GM18505 (cell line): ENCODE results near the gene SLC1A7.

ENCODE experiments used
- ATAC-seq: cut with Tn5 transposase; IDR thresholded peaks from one replicate; pipeline ENCODE4 v1.9.1; 2021; ENCODE audit not compliant: unreplicated experiment
- POLR2A ChIP-seq: IDR thresholded peaks from 4 replicates; pipeline ENCODE4 v1.6.1; 2011; ENCODE audit warnings: borderline replicate concordance; ENCODE audit not compliant: insufficient read depth, insufficient read length; ENCODE audit errors: extremely low read depth

The SLC1A7 gene

DNA sequence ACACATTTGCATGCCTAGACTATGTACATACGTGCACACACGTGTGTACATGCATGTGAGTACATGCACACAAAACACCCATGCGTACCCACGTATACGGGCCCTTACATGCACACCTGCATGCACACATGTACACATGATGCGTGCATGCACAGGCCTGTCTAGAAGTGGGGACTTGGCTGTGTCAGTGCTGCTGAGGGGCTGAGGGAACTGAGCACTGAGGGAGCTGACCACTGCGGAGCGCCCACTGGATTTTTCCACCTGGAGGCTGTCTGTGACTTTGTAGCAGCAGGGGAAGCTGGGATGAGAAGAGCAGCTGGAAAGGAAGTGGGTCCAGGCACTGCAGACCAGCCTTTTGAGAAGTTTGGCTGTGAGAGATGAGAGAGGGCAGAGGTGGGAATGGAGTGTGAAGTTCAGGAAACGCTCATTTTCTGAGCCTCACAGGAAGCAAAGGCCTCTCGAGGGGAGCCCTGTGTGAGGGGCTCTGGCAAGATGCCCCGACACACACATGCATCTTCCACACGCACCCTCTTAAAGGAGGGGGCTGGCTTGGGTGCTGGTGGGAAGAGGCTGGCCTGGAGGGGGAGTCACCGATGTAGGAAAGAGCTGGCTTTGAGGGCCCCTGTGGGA lies 59.5 kb downstream of the SLC1A7 start:
- no peak for ATAC-seq
- TF ChIP-seq POLR2A = no peak

DNA sequence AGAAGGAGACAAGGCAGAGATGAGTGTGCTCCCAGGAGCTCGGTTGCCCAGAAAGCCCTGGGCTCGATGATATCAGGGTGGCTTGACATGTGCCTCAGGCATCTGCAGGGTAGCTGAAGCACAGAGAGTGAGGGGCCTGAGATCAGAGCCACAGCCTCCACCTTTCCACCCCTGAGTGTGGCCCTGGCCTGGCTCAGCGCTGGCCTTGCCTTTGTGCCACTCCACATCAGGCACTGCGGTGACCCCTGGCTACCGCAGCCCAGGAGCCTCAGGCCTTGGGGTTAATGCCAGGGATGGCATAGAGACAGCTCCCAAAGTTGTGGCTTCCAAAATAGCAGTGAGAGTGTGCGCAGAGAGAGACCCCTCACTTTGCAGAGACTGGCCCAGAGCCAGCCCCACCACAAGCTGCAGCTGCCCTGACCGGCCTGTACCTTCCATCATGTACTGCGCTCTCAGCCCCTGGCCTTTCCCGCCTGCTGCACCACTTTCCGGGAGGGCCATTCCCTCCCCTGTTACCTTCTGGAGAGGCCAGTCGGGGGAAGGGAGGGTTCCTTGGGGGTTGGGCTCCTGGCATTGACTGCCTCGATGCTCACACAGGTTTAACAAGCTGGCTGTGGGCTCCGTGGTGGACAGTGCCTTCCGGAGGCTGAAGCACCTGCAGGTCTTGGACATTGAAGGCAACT lies 60.9 kb downstream of the SLC1A7 start:
- no peak for ATAC-seq
- TF ChIP-seq POLR2A = no peak

DNA sequence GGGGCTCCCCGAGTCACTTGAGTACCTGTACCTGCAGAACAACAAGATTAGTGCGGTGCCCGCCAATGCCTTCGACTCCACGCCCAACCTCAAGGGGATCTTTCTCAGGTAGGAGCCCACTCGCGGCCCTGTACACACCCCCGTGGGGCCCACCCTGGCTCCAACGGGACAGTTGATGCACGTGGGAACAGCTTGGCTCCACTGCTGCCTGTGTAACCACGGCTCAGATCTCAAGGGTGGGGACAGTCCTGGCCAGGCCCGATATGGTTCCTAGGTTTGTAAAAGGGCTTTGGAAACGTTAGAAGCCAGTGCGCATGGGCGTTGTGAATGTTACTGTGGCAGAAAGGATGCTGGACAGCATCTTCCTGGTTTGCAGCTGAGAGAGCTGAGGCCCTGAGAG lies 61.7 kb downstream of the SLC1A7 start:
- no peak for TF ChIP-seq POLR2A
- no peak for ATAC-seq

DNA sequence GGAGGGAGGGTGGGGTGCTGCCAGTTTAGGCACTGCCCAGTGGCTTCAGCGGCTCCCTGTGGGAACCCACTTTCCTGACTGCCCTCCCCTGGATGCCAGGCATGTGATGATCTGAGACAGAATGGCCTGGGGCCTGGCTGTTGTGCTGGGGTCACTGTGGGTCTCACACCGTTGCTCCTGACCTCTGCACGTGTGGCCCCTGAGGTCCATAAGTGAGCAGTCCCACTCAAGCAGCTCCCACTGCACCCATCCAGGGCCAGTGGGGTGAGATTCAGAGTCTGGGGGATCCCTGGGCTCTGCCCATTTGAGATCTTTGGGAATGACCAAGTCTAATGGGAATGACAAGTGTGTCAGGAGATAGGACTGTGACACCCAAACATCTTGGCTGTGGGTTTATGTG lies 62.4 kb downstream of the SLC1A7 start:
- no peak for TF ChIP-seq POLR2A
- no peak for ATAC-seq

DNA sequence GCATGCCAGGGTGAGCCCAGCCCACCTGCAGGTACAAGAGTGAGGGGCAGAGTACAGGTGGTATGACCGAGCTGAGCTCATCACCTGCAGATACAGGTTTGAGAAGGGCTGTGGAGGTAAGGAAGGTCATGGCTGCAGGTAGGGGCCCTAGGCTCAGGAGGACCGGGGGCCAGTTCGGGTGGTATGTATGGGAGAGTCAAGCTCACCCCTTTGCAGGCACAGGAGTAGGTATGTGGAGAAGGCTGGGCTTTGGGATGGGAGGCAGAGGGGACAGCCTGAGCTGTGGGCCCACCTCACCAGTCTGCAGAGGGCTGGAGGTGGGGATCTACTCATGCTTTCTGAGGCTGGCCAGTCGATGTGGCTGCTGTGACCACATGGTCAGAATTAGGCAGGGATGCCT lies 63.2 kb downstream of the SLC1A7 start:
- TF ChIP-seq POLR2A = no peak
- no peak for ATAC-seq

DNA sequence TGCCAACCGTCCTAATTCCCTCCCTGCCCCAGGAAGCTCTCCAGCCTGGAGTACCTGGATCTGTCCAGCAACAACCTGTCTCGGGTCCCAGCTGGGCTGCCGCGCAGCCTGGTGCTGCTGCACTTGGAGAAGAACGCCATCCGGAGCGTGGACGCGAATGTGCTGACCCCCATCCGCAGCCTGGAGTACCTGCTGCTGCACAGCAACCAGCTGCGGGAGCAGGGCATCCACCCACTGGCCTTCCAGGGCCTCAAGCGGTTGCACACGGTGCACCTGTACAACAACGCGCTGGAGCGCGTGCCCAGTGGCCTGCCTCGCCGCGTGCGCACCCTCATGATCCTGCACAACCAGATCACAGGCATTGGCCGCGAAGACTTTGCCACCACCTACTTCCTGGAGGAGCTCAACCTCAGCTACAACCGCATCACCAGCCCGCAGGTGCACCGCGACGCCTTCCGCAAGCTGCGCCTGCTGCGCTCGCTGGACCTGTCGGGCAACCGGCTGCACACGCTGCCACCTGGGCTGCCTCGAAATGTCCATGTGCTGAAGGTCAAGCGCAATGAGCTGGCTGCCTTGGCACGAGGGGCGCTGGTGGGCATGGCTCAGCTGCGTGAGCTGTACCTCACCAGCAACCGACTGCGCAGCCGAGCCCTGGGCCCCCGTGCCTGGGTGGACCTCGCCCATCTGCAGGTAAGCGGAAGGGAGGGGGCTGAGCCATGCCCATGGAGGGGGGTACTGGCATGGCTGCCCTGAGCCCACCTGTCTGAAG lies 63.9 kb downstream of the SLC1A7 start:
- ATAC-seq = no peak
- no peak for TF ChIP-seq POLR2A

DNA sequence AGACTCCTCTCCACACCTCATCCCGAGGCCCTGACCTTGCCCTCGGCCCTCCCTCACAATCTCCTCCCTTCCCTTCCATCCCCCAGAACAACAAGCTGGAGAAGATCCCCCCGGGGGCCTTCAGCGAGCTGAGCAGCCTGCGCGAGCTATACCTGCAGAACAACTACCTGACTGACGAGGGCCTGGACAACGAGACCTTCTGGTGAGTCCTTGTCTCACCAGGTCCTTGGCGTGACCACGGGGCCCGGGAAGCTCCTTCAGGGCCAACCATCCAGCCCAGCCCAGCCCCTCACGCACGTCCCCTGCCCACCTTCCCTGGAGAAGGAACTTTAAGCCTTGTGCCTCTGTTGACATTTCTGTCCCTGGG lies 64.9 kb downstream of the SLC1A7 start:
- no peak for TF ChIP-seq POLR2A
- no peak for ATAC-seq

DNA sequence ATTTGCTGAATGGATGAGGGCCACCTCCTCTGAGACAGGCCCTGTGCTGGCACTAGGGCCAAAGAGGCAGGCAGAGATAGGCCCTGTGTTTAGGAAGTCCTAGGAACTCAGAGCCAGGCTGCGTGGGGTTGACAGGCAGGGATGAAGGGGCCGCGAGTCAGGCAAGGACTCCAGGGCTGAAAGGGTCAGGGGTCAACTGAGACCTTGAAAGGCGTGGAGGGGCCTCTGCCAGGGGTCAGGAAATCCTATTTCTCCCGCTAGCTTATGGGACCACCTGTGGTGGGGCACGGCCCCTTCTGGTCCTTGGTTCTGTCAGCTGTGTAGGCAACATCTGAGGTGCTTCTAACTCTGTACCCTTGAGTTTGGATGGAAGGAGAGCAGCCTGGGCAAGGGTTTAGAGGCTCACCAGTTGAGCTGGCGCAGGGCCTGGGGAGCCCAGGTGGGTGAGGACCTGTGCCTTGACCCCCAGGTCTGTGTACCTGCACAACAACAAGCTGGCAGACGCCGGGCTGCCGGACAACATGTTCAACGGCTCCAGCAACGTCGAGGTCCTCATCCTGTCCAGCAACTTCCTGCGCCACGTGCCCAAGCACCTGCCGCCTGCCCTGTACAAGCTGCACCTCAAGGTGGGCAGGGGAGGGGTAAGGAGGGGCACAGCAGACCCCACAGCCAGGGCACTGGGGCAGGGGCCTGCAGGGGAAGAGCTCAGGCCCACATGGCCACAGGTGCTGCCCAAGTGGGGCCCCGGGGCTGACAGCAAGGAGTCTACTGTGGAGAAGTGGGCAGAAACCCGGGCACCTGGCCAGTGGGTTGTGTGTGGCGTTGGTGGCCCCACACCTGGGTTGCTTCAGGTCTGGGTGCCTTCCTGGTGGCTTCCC lies 65.5 kb downstream of the SLC1A7 start:
- no peak for TF ChIP-seq POLR2A

DNA sequence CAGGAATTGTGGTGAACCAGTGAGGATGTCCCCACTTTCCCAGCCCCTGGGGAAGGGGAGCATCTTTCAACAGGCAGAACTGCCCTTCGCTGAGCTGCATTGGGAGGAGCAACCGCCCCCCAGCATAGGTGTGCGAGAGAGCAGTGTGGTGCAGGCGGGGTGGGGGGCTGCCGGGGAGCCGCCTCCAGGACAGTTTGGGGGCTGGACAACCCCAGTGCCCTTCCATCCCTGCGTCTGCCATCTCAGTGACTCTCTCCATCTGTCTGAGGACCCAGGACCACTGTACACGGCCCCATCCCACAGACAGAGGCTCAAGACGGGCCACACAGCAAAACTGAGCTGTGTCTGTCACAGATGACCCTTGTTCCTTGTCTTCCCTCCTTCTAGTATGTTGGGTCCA lies 66.3 kb downstream of the SLC1A7 start:
- TF ChIP-seq POLR2A = no peak
- no peak for ATAC-seq

More for the DNA sequence above, 65.5 kb downstream of the SLC1A7 start:
- ATAC-seq = no peak

DNA sequence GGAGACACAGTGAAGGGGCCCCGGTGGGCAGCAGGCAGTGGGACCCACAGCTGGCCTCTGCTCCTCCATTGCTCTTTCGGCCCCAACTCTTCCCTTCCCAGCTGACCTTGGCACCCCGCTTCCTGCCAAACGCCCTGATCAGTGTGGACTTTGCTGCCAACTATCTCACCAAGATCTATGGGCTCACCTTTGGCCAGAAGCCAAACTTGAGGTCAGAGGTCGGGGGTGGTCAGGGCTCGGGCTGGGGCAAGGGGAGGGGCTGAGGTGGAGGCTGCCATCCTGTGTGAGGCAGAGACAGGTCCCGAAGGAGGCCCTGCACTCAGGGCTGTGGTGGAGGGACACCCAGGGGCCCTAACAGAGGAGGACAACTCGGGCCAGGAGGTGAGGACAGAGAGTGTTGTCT lies 66.7 kb downstream of the SLC1A7 start:
- no peak for ATAC-seq
- TF ChIP-seq POLR2A = no peak

DNA sequence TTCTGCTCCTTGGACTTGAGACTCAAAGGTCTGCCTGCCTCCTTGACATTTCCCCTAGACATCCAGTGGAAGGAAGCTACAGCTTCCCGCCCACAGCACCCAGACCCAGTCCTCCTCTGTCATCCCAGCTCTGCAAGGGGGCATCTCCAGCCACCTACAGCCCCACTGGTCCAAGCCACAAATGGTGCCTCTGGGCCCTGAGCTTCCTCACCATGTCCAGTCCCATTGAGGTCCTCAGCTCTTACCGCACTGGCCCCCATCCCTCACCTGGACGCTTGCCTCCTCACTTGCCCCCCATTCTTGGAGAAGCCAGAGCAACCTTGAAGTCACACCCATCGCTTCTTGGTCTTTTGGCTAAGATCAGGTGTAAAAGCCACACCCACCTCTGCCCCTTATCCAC lies 67.2 kb downstream of the SLC1A7 start:
- TF ChIP-seq POLR2A = no peak
- no peak for ATAC-seq

DNA sequence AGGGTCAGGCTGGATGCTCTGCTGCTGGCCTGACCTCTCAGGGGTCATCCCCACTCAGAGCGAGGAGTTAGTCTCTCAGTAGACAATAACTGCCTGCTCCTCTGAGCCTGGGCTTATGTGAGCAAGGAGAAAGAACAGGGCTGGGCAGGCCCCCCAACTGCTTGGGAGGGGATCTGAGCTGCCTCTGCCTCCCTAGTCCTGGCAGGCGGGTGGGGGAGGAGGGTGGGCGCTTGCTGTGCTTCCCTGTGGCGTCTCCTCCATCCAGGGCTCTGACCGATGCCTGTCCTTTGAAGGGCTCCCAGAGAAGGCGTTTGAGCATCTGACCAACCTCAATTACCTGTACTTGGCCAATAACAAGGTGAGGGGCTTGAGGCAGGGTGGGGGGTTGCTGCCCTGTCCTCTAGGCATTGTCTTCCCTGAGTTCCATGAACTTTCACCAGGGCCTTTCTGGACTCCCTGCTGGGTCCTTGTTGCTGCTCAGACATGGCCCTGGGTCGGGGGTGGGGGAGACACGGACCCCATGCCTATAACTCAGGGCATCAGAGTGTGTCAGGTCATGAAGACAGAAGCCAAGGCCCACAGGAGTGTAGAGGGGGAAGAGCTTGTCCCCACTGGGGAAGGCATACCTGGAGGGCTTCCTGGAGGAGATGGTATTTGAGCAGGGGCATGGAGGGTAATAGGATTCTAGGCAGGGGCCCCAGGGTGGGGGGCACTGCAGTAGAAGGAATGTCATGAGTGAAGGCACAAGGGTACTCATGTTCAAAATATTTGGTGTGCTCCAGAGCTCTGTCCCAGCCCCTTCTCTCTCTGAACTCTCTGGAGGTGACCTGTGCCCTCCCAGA lies 67.9 kb downstream of the SLC1A7 start:
- ATAC-seq = no peak
- no peak for TF ChIP-seq POLR2A

DNA sequence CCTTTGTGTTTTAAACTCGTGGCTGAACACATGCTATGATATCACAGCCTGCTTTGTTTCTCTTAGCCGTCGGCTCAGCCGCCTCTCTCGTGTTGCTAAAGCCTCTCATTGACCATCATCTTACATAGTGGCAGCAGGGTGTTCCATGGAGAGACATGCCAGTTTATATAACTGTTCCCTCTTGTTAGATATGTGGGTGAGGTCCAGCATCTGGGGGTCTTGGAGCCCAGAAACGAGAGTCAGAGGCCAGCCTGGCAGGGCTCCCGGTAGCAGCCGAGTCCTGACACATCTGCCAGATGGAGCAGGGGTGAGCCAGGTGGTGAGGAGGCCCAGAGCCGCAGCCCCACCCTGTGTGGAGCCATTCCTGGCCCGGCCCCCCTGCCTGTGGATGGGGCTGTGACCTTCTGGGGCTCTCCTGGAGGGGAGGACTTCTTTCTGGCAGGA lies 68.5 kb downstream of the SLC1A7 start:
- no peak for TF ChIP-seq POLR2A
- ATAC-seq = no peak

DNA sequence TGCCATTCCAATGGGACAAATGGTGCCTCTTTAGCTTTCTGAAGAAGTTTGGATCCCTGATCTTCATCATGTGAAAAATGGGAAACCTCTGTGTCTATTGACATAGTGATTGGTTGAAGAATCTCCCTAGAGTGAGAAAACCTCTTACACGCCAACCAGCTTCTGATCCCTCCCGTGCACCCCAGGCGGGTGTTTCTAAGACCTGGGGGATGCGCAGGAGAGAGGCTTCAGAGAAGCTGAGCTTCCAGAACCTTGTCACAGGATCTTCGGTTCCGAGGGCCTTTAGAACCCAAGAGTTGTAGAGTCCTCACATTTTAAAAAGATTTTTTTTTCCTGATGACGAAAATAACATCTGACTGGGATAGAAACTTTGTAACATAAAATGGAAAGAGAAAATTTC lies 69.2 kb downstream of the SLC1A7 start:
- no peak for ATAC-seq
- no peak for TF ChIP-seq POLR2A
